GM20000 (cell line): ENCODE measurements around the gene PCP2.

Source experiments
- DNase-seq: peaks from one replicate; pipeline ENCODE4 v3.0.0; 2012; ENCODE audit warnings: low spot score
- CTCF ChIP-seq: IDR thresholded peaks from 2 replicates; pipeline ENCODE4 v1.5.1; 2012; ENCODE audit warnings: mild to moderate bottlenecking, control low read depth; ENCODE audit errors: extremely low read depth, missing control alignments

PCP2 gene

GRCh38 chr19:7633698-7634097 lies at the start of gene PCP2:
Gene PCP2, minus strand, starts transcription at chr19:7633719. Its CDS starts 262 bp downstream, at chr19:7633457.
- DNase-seq, result no peak
- TF ChIP-seq CTCF, result no peak

GRCh38 chr19:7682175-7682855 lies 48.8 kb upstream of the PCP2 start:
- DNase-seq, result no peak
- no peak for TF ChIP-seq CTCF

GRCh38 chr19:7681340-7682174 lies 48.0 kb upstream of the PCP2 start:
- TF ChIP-seq CTCF, result peak; percentile 30
- peak; percentile 96 for DNase-seq

GRCh38 chr19:7680606-7681339 lies 47.3 kb upstream of the PCP2 start, which contains the start of gene TRAPPC5:
Gene TRAPPC5, plus strand, starts transcription at chr19:7680833. Its CDS starts 1,421 bp downstream, at chr19:7682254.
- peak; percentile 96 for TF ChIP-seq CTCF
- DNase-seq, result peak; percentile 95

GRCh38 chr19:7679771-7680605 lies 46.5 kb upstream of the PCP2 start:
- TF ChIP-seq CTCF, result no peak
- no peak for DNase-seq

- DNase-seq, result peak; percentile 83
- TF ChIP-seq CTCF, result peak; percentile 64
Observed at GRCh38 chr19:7678971-7679751, 45.6 kb upstream of the PCP2 start.
